ENCODE data around the gene PLA2G4B.

The PLA2G4B gene

GRCh38 chr15:41869770-41870688 lies 31.4 kb downstream of the PLA2G4B start:
- no peak for TF ChIP-seq CTCF (IDR thresholded peaks at IDR 0.05; ENCODE audit: insufficient read depth, missing control alignments)
- FAIRE-seq (no peak), DNase-seq (ENCODE audit: insufficient read length, low spot score) (no peak)

- no peak for FAIRE-seq
- DNase-seq (ENCODE audit: insufficient read length, low spot score), result no peak
Observed at GRCh38 chr15:41870689-41871081, 32.0 kb downstream of the PLA2G4B start.

GRCh38 chr15:41871175-41871905 lies 32.7 kb downstream of the PLA2G4B start:
- FAIRE-seq (no peak), DNase-seq (ENCODE audit: insufficient read length, low spot score) (no peak)
- TF ChIP-seq CTCF (IDR thresholded peaks at IDR 0.05; ENCODE audit: insufficient read depth, missing control alignments), result no peak

More at GRCh38 chr15:41870689-41871081, 32.0 kb downstream of the PLA2G4B start:
- TF ChIP-seq CTCF (IDR thresholded peaks at IDR 0.05; ENCODE audit: insufficient read depth, missing control alignments), result no peak

GRCh38 chr15:41872166-41872747 lies 33.6 kb downstream of the PLA2G4B start:
- no peak for FAIRE-seq
- TF ChIP-seq CTCF (IDR thresholded peaks at IDR 0.05; ENCODE audit: insufficient read depth, missing control alignments), result no peak
- DNase-seq (ENCODE audit: insufficient read length, low spot score), result no peak

GRCh38 chr15:41873711-41874110 lies 35.1 kb downstream of the PLA2G4B start:
- TF ChIP-seq CTCF (IDR thresholded peaks at IDR 0.05; ENCODE audit: insufficient read depth, missing control alignments), result no peak
- FAIRE-seq (no peak), DNase-seq (ENCODE audit: insufficient read length, low spot score) (no peak)

GRCh38 chr15:41874736-41875135 lies 36.1 kb downstream of the PLA2G4B start:
- TF ChIP-seq CTCF (IDR thresholded peaks at IDR 0.05; ENCODE audit: insufficient read depth, missing control alignments), result no peak
- DNase-seq (ENCODE audit: insufficient read length, low spot score), result no peak
- FAIRE-seq, result no peak
